Melanocyte of skin (primary cell): Measurements from ENCODE around the gene HEMK1. TPM values are rescaled to one million over a fixed set of nuclear protein-coding genes. Genes with fewer than 3 reads are reported as not detected.

Source experiments
- total RNA-seq, 2 donors: library from RNA; depleted of rRNA; stranded (reverse); fragments of >200 nt; gene quantifications; 2 replicates each; pipeline ENCODE4 v1.2.3, GENCODE V29; 2012

Gene HEMK1
- total RNA-seq, result 1 to 10 TPM; 6.0 to 6.2 TPM

DNA sequence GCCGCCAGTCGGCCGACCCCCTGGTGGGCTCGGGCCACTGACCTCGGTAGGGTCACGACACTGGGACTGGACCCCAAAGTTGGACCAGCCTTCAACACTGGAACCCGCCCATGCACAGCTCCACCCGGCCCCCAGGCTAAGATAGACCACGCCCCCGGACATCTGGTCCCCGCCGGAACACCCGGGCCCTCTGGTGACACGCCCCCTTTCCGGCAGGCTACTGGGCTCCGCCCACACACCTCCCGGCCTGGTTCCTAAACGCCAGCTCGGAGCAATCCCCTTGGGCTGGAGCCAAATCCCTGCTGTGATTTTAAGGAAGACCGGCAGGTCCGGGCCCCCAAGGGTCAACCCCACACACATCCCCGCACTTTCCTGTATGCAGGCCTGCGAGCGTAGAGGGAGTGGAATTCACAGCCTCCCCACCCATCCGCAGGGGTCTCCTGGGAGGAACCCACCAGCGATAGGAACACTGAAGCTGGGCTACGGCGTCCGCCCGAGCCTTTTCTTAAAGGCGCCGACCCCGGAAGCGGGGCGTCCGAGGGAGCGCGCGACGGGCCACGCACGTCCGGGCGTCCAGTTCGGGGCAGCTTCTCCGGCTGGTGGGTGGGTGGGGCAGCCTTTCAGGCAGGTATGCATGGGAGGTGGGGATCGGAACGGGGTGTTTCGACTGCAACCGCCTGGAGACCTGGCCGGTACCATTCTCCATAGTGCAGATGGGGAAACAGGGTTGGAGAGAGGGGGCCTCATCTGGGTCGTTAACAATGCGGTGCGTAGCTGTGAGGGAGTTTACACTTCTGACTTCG lies at the start of gene HEMK1:
Gene HEMK1, plus strand, starts transcription at position 576 of the 803 bp plus-strand sequence. CDS start 1,583 bp downstream, outside the sequence.

DNA sequence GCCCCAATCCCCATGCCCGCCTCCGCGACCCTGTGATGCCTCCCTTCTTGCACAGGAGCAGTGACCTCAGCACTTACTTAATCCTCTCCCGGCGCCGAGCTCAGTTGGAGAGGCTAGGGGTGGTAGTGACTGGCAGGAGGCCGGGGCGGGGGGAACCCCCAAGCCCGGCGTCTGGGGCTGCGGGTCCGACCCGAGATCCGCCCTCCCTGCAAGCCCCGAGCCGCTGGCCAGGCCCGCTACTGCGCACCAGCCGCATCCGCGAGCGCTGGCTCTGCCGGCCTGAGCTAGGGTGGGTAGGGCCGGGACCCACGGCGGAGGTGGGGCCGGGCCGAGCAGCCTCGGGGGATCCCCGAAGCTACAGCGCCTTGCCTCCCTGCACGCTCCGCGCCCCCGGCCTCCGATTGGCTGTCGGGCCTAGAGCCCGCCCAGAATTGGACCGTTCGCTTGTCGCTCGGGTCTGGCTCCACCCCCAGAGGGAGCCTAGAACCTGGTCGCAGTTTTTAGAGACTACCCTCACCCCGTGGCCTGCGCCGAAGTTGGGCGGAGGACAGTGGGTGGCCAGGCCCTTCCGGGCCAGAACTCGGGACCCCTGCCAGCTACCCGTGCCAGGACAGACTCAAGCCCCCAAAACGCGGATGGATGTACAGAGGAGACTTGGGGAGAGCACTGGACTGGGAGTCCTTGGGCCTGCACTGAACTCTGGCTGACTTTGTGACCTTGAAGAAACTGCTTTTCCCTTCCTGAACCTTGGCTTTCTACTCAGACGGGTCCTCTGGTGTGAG lies 1.7 kb upstream of the HEMK1 start, which contains the start of gene C3orf18:
Gene C3orf18, minus strand, starts transcription at position 362 of the 782 bp plus-strand sequence. CDS start 2,048 bp downstream, outside the sequence.

DNA sequence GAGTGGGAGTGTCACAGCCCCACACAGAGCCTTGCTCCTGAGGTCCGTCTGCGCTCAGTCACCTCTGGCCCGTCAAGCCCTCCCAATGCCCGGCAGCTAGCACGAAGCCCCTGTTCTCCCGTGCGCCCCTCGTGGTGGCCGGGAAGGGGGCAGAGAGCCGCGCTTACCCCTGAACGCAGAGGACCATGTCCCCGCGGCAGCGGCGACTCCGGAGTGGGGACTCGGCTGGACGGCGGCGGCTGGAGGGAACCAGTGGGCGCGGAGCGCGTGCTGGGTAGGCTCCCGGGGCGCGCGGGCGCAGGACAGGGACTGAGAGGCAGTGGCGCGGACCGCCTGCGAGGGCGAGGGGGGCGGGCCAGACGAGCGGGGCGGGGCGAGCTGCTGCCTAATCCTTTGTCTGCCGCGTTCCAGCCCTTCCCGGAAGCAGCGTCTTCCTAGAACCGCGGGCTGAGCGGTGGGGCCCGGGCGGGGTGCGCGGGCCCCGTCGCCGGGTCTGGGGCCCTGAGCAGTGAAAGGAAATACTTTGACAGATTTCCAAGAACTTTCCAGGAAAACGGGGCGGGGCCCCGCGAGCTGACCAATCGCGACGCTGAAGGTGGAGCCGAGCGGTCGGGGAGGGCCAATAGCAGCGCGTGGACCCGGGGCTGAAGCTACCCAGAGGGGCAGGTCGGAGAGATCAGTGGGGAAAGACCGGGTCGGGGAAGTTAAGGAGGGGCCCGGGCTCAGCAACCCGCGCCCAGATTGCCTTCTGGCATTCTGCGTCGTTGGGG lies 42.3 kb downstream of the HEMK1 start, which contains the start of gene CISH:
Gene CISH, minus strand, starts transcription at position 311 of the 770 bp plus-strand sequence. Its CDS starts 124 bp downstream, at position 187.

GRCh38 chr3:50617096-50617791 lies 47.9 kb downstream of the HEMK1 start, which contains the start of gene MAPKAPK3:
Gene MAPKAPK3, plus strand, starts transcription at chr3:50617151. Its CDS starts 415 bp downstream, at chr3:50617566.

Other genes starting within 250 kb of the HEMK1 start
- 10 to 100 TPM; 47.1 to 53.6 TPM for gene HYAL2, start 246.8 kb upstream of the HEMK1 start, total RNA-seq
- 10 to 100 TPM; 19.3 to 24.1 TPM for gene TUSC2, start 241.3 kb upstream of the HEMK1 start, total RNA-seq
- gene RASSF1, start 228.7 kb upstream of the HEMK1 start, total RNA-seq, result 10 to 100 TPM; 21.3 to 31.0 TPM
- under 1 TPM; 0.67 to 0.69 TPM for gene ZMYND10, start 223.8 kb upstream of the HEMK1 start, total RNA-seq
- 10 to 100 TPM; 24.0 to 24.1 TPM for gene NPRL2, start 218.7 kb upstream of the HEMK1 start, total RNA-seq
- gene CYB561D2, start 218.7 kb upstream of the HEMK1 start, total RNA-seq, result 10 to 100 TPM; 16.5 to 31.6 TPM
- gene TMEM115, start 210.0 kb upstream of the HEMK1 start, total RNA-seq, result 10 to 100 TPM; 54.0 to 72.9 TPM
- gene CACNA2D2, start 65.9 kb upstream of the HEMK1 start, total RNA-seq, result not detected
- 10 to 100 TPM in 1 of 2 donors, 1 to 10 TPM in 1; 7.7 to 14.8 TPM for gene C3orf18, start 1.8 kb upstream of the HEMK1 start, total RNA-seq
- gene CISH, start 42.3 kb downstream of the HEMK1 start, total RNA-seq, result under 1 TPM; 0.34 to 0.67 TPM
- 10 to 100 TPM; 47.1 to 66.9 TPM for gene MAPKAPK3, start 47.6 kb downstream of the HEMK1 start, total RNA-seq
- gene DOCK3, start 105.4 kb downstream of the HEMK1 start, total RNA-seq, result under 1 TPM in 1 of 2 donors, not detected in 1; under 0.01 TPM